Cardiac muscle cell (in vitro differentiated cells and primary cell): ENCODE data around the gene GPR78. TPM values are rescaled to one million over a fixed set of nuclear protein-coding genes. Genes with fewer than 3 reads are reported as not detected.

Experiments used
- DNase-seq, 2 donors: peaks; one replicate each; pipeline versions ENCODE4 v3.0.0 to v3.0.0-alpha.2; 2010 to 2017; ENCODE audit warnings: low read depth in 1 of 2, low spot score in 1 of 2
- H3K27ac ChIP-seq: fragments of 200-600 bp; sonication (generic); 2 replicates; pipeline ENCODE4 v1.5.1; 2016
- H3K27me3 ChIP-seq: fragments of 200-600 bp; sonication (generic); 2 replicates; pipeline ENCODE4 v1.6.0; 2016; ENCODE audit warnings: control low read depth
- H3K36me3 ChIP-seq: fragments of 200-600 bp; sonication (generic); 2 replicates; pipeline ENCODE4 v1.5.1; 2016; ENCODE audit warnings: control low read depth
- H3K4me1 ChIP-seq: fragments of 200-600 bp; sonication (generic); 2 replicates; pipeline ENCODE4 v1.8.1; 2017; ENCODE audit warnings: low read depth, mild to moderate bottlenecking, mixed run types
- H3K4me3 ChIP-seq: fragments of 200-600 bp; sonication (generic); 2 replicates; pipeline ENCODE4 v1.5.1; 2016; ENCODE audit warnings: mild to moderate bottlenecking
- H3K9me3 ChIP-seq: fragments of 200-600 bp; sonication (generic); 2 replicates; pipeline ENCODE4 v1.5.1; 2017; ENCODE audit warnings: low read depth, mild to moderate bottlenecking, control low read depth
- polyA plus RNA-seq: library from polyadenylated mRNA; unstranded; fragments of >200 nt; fragmentation: Nextera tagmentation; extraction: Ambion mirVana; gene quantifications from 2 replicates; pipeline ENCODE4 v1.2.1, GENCODE V29; 2016
- total RNA-seq: library from RNA; depleted of rRNA; stranded (reverse); fragments of >200 nt; gene quantifications from 2 replicates; pipeline ENCODE4 v1.2.3, GENCODE V29; 2016
- TF ChIP-seq, protein P1 (sequence below): IDR thresholded peaks from 2 replicates; pipeline ENCODE4 v1.5.1; 2012; ENCODE audit warnings: low read depth, mild to moderate bottlenecking, low read length

The GPR78 gene
- total and polyA plus RNA-seq, 2 experiments from 2014 or later, result 0.13 to 0.63 TPM

- no peak for DNase-seq
- no peaks in the 10 kb centered on the region for H3K9me3 ChIP-seq
- TF ChIP-seq, protein P1, sequence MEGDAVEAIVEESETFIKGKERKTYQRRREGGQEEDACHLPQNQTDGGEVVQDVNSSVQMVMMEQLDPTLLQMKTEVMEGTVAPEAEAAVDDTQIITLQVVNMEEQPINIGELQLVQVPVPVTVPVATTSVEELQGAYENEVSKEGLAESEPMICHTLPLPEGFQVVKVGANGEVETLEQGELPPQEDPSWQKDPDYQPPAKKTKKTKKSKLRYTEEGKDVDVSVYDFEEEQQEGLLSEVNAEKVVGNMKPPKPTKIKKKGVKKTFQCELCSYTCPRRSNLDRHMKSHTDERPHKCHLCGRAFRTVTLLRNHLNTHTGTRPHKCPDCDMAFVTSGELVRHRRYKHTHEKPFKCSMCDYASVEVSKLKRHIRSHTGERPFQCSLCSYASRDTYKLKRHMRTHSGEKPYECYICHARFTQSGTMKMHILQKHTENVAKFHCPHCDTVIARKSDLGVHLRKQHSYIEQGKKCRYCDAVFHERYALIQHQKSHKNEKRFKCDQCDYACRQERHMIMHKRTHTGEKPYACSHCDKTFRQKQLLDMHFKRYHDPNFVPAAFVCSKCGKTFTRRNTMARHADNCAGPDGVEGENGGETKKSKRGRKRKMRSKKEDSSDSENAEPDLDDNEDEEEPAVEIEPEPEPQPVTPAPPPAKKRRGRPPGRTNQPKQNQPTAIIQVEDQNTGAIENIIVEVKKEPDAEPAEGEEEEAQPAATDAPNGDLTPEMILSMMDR, result no peak
Observed at GRCh38 chr4:8605289-8605688, 25.1 kb downstream of the GPR78 start.

GRCh38 chr4:8606476-8606875 is 26.3 kb downstream of the GPR78 start:
- H3K4me3 ChIP-seq, result no peak overlapping the region
- no peaks in the 10 kb centered on the region for H3K27me3 ChIP-seq
- H3K27ac ChIP-seq, result no peak overlapping the region
- no peak for DNase-seq
- no peaks in the 10 kb centered on the region for H3K4me1 ChIP-seq
- TF ChIP-seq, protein P1, result no peak
- H3K36me3 ChIP-seq, result no peaks in the 10 kb centered on the region
- no peaks in the 10 kb centered on the region for H3K9me3 ChIP-seq

More at GRCh38 chr4:8605289-8605688, 25.1 kb downstream of the GPR78 start:
- H3K27ac ChIP-seq, result no peak overlapping the region
- no peaks in the 10 kb centered on the region for H3K36me3 ChIP-seq
- no peaks in the 10 kb centered on the region for H3K4me1 ChIP-seq
- no peaks in the 10 kb centered on the region for H3K27me3 ChIP-seq
- no peak overlapping the region for H3K4me3 ChIP-seq

- Histone ChIP-seq H3K27me3 (no peaks in the 10 kb centered on the region), H3K4me1 (no peaks in the 10 kb centered on the region)
Observed at GRCh38 chr4:8606966-8607365, 26.8 kb downstream of the GPR78 start.

GRCh38 chr4:8607603-8608481 is 27.6 kb downstream of the GPR78 start:
- H3K4me3 ChIP-seq, result no peak overlapping the region
- peak; percentile 22 to 63 for DNase-seq
- H3K27me3 ChIP-seq, result no peaks in the 10 kb centered on the region
- H3K36me3 ChIP-seq, result no peaks in the 10 kb centered on the region
- no peak overlapping the region for H3K27ac ChIP-seq
- H3K9me3 ChIP-seq, result no peaks in the 10 kb centered on the region
- no peaks in the 10 kb centered on the region for H3K4me1 ChIP-seq
- TF ChIP-seq, protein P1, result peak; percentile 92

More at GRCh38 chr4:8606966-8607365, 26.8 kb downstream of the GPR78 start:
- H3K9me3 ChIP-seq, result no peaks in the 10 kb centered on the region
- H3K4me3 ChIP-seq, result no peak overlapping the region
- no peaks in the 10 kb centered on the region for H3K36me3 ChIP-seq
- TF ChIP-seq, protein P1, result no peak
- H3K27ac ChIP-seq, result no peak overlapping the region
- DNase-seq, result no peak

DNA sequence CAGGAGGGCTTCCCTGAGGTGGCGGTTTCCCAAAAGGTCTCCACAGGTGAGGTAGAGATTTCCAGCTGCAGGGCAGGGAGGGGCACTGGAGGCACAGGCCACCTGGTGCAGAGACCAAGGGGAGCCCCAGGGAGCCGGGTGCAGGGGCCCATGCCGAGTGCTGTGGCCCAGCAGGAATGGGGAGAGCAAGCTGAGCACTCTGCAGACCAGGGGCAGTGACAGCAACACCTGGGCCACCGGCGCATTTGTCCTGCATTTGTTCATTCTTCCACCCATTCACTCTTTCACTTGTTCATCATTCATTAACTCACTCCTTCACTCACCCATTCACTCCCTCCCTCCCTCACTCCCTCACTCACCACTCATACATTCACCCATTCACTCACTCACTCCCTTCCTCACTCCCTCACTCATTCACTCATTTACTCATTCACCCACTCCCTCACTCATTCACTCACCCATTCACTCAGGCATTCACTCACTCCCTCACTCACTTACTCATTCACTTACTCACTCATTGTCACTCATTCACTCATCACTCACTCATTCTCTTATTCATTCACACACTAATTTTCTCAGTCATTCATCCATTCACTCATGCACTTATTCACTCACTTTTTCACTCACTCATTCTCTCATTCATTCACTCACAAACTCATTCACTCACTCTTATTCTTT is 28.7 kb downstream of the GPR78 start:
- no peak for DNase-seq
- TF ChIP-seq, protein P1, result no peak
- Histone ChIP-seq H3K9me3 (no peaks in the 10 kb centered on the region), H3K4me3 (no peak overlapping the region), H3K4me1 (no peaks in the 10 kb centered on the region), H3K36me3 (no peaks in the 10 kb centered on the region), H3K27ac (no peak overlapping the region), H3K27me3 (no peaks in the 10 kb centered on the region)
